Esophagus muscularis mucosa (tissue), 4 donors: ENCODE results near the gene TRMT44. TPM values are rescaled to one million over a fixed set of nuclear protein-coding genes. Genes with fewer than 3 reads are reported as not detected.
A peak's percentile ranks its signal among the peaks of the same experiment; 100 is the strongest.

Experiments
- DNase-seq: peaks from one replicate; pipeline ENCODE4 v3.0.0-alpha.2; 2017; ENCODE audit errors: extremely low spot score
- H3K27ac ChIP-seq, 4 donors: fragments of 200-600 bp; sonication (generic); replicated peaks in 1 of 4; 1 replicate in 3 of 4; 2 replicates in 1 of 4; pipeline ENCODE4 v1.5.1; 2016 to 2019; ENCODE audit warnings: mild to moderate bottlenecking in 1 of 4
- H3K27me3 ChIP-seq, 4 donors: fragments of 200-600 bp; sonication (generic); one replicate each; pipeline versions ENCODE4 v1.5.1 to v1.6.0; 2016 to 2019
- H3K36me3 ChIP-seq, 4 donors: fragments of 200-600 bp; sonication (generic); one replicate each; pipeline ENCODE4 v1.5.1; 2016 to 2019
- H3K4me1 ChIP-seq, 4 donors: fragments of 200-600 bp; sonication (generic); one replicate each; pipeline ENCODE4 v1.5.1; 2016 to 2019
- H3K4me3 ChIP-seq, 4 donors: fragments of 200-600 bp; sonication (generic); 1 replicate in 2 of 4; 2 replicates in 2 of 4; pipeline ENCODE4 v1.5.1; 2016 to 2019; ENCODE audit warnings: mild to moderate bottlenecking in 4 of 4, moderate library complexity in 1 of 4
- H3K9me3 ChIP-seq, 4 donors: fragments of 200-600 bp; sonication (generic); 1 replicate in 3 of 4; 2 replicates in 1 of 4; pipeline ENCODE4 v1.5.1; 2016 to 2019
- CTCF ChIP-seq, 3 experiments: fragments of 200-600 bp in 2 of 3; fragments of 450-650 bp in 1 of 3; sonication (generic) in 2 of 3; IDR thresholded peaks; one replicate each; pipeline ENCODE4 v1.5.1; 2017 to 2019; ENCODE audit warnings: antibody characterized with exemption in 3 of 3, mild to moderate bottlenecking in 2 of 3, moderate library complexity in 1 of 3
- EP300 ChIP-seq: sonication (generic); formaldehyde crosslinking; IDR thresholded peaks from one replicate; pipeline ENCODE4 v1.6.1; 2017; ENCODE audit warnings: antibody characterized with exemption
- POLR2A ChIP-seq: fragments of 450-650 bp; IDR thresholded peaks from one replicate; pipeline ENCODE4 v1.6.1; 2017; ENCODE audit warnings: antibody characterized with exemption, moderate library complexity, mild to moderate bottlenecking, low read depth
- POLR2AphosphoS5 ChIP-seq, 2 donors: sonication (generic); formaldehyde crosslinking; IDR thresholded peaks; one replicate each; pipeline ENCODE4 v1.6.1; 2017; ENCODE audit warnings: antibody characterized with exemption in 2 of 2
- WGBS: methylation state at CpG from one replicate; pipeline ENCODE4 v1.1.5; 2018; 5-methylcytosine and 5-hydroxymethylcytosine counted together
- intact Hi-C: fragments of 100-400 bp; cut with DNase I; formaldehyde crosslinking; loops from one replicate; pipeline ENCODE4 v1.15.1; 2023
- total RNA-seq, 4 donors: library from RNA; depleted of rRNA; stranded (reverse); fragments of >200 nt; gene quantifications; one replicate each; pipeline versions ENCODE4 v1.1.0 to v1.2.1, GENCODE V29; 2016

The TRMT44 gene
- total RNA-seq, 4 donors from 2014 or later = 14.6 to 21.6 (median 19.4) TPM

- TF ChIP-seq EP300 = no peak
- no peak for TF ChIP-seq CTCF (IDR thresholded peaks at IDR 0.05)
- no peak for TF ChIP-seq POLR2A
- TF ChIP-seq POLR2AphosphoS5 (IDR thresholded peaks at IDR 0.05) = peak in 1 of 2 donors; percentile 9
- H3K27me3 ChIP-seq = no peaks in the 10 kb centered on the region
- peak overlapping the region; percentile 90 to 94 (median 92) for H3K27ac ChIP-seq
- peak overlapping the region; percentile 80 to 96 (median 90) for H3K4me3 ChIP-seq
- 0% methylated on average over 17 of the region's 21 CpGs for WGBS
- no peaks in the 10 kb centered on the region for H3K9me3 ChIP-seq
- H3K36me3 ChIP-seq = peaks cover 0 to 13% (median 5%) of the 10 kb centered on the region in 4 donors
- intact Hi-C loops = no loop called here
- H3K4me1 ChIP-seq = peaks cover 26 to 50% (median 44%) of the 10 kb centered on the region in 4 donors
- no peak for DNase-seq
These were observed 12.8 kb upstream of the TRMT44 start for GRCh38 chr4:8427761-8428287.

- H3K4me3 ChIP-seq = peak overlapping the region; percentile 80 to 96 (median 90)
- DNase-seq = peak; percentile 96
- TF ChIP-seq CTCF (IDR thresholded peaks at IDR 0.05) (peak in 2 of 3 experiments; percentile 9 to 24), POLR2A (no peak), POLR2AphosphoS5 (IDR thresholded peaks at IDR 0.05) (peak; percentile 95 to 97)
- H3K4me1 ChIP-seq = peaks cover 26 to 49% (median 44%) of the 10 kb centered on the region in 4 donors
- H3K27ac ChIP-seq = peak overlapping the region; percentile 90 to 94 (median 92)
- intact Hi-C loops = no loop called here
- WGBS = 5% methylated on average over 29 of the region's 56 CpGs
- H3K9me3 ChIP-seq = no peaks in the 10 kb centered on the region
- no peaks in the 10 kb centered on the region for H3K27me3 ChIP-seq
- peaks cover 0 to 10% (median 4%) of the 10 kb centered on the region in 4 donors for H3K36me3 ChIP-seq
These were observed 12.1 kb upstream of the TRMT44 start for GRCh38 chr4:8428288-8429097.

GRCh38 chr4:8431553-8431952, 9.0 kb upstream of the TRMT44 start:
- H3K4me3 ChIP-seq = no peak overlapping the region
- intact Hi-C loops = no loop called here

GRCh38 chr4:8433136-8433535, 7.4 kb upstream of the TRMT44 start:
- DNase-seq = no peak
- 78% methylated on average over 5 of the region's 5 CpGs for WGBS
- Histone ChIP-seq H3K9me3 (no peaks in the 10 kb centered on the region), H3K27me3 (no peaks in the 10 kb centered on the region), H3K4me3 (no peak overlapping the region), H3K27ac (no peak overlapping the region), H3K36me3 (no peaks in the 10 kb centered on the region), H3K4me1 (peaks cover 25 to 44% (median 43%) of the 10 kb centered on the region in 4 donors)
- intact Hi-C loops = no loop called here
- TF ChIP-seq POLR2A (no peak), CTCF (IDR thresholded peaks at IDR 0.05) (no peak), POLR2AphosphoS5 (IDR thresholded peaks at IDR 0.05) (no peak), EP300 (no peak)

More at GRCh38 chr4:8431553-8431952, 9.0 kb upstream of the TRMT44 start:
- Histone ChIP-seq H3K27ac (no peak overlapping the region), H3K4me1 (peaks cover 28 to 43% (median 42%) of the 10 kb centered on the region in 4 donors), H3K9me3 (no peaks in the 10 kb centered on the region), H3K27me3 (no peaks in the 10 kb centered on the region), H3K36me3 (no peaks in the 10 kb centered on the region)
- DNase-seq = no peak
- TF ChIP-seq CTCF (IDR thresholded peaks at IDR 0.05) (no peak), POLR2A (no peak), EP300 (no peak), POLR2AphosphoS5 (IDR thresholded peaks at IDR 0.05) (no peak)
- WGBS = 81% methylated on average over 5 of the region's 5 CpGs
